Hepatocyte (in vitro differentiated cells): ENCODE results near the gene SLC6A20. TPM values are rescaled to one million over a fixed set of nuclear protein-coding genes. Genes with fewer than 3 reads are reported as not detected.

Experiments used
- DNase-seq: peaks from one replicate; pipeline ENCODE4 v3.0.0-alpha.2; 2016; ENCODE audit warnings: low spot score
- H2AFZ ChIP-seq: fragments of 200-600 bp; sonication (generic); 2 replicates; pipeline ENCODE4 v1.6.0; 2016; ENCODE audit warnings: antibody characterized with exemption, mild to moderate bottlenecking
- H3K27ac ChIP-seq: fragments of 200-600 bp; sonication (generic); 2 replicates; pipeline ENCODE4 v1.5.1; 2016; ENCODE audit warnings: mild to moderate bottlenecking
- H3K27me3 ChIP-seq: fragments of 200-600 bp; sonication (generic); 2 replicates; pipeline ENCODE4 v1.6.1; 2016
- H3K36me3 ChIP-seq: fragments of 200-600 bp; sonication (generic); replicated peaks from 2 replicates; pipeline ENCODE4 v1.5.1; 2016; ENCODE audit warnings: low read depth; ENCODE audit not compliant: insufficient read depth
- H3K4me1 ChIP-seq: fragments of 200-600 bp; sonication (generic); 2 replicates; pipeline ENCODE4 v1.5.1; 2016; ENCODE audit warnings: mild to moderate bottlenecking, moderate library complexity; ENCODE audit not compliant: insufficient read depth
- H3K4me2 ChIP-seq: fragments of 200-600 bp; sonication (generic); 2 replicates; pipeline ENCODE4 v1.6.0; 2016
- H3K4me3 ChIP-seq: fragments of 200-600 bp; sonication (generic); 2 replicates; pipeline ENCODE4 v1.5.1; 2016; ENCODE audit warnings: mild to moderate bottlenecking
- H3K79me2 ChIP-seq: fragments of 200-600 bp; sonication (generic); 2 replicates; pipeline ENCODE4 v1.6.0; 2017; ENCODE audit warnings: mild to moderate bottlenecking
- H3K9me2 ChIP-seq: fragments of 200-600 bp; sonication (generic); replicated peaks from 2 replicates; pipeline ENCODE4 v1.6.0; 2017; ENCODE audit warnings: mild to moderate bottlenecking; ENCODE audit not compliant: insufficient read depth
- H3K9me3 ChIP-seq: fragments of 200-600 bp; sonication (generic); 2 replicates; pipeline ENCODE4 v1.5.1; 2016; ENCODE audit warnings: low read depth, mild to moderate bottlenecking
- H4K20me1 ChIP-seq: fragments of 200-600 bp; sonication (generic); 2 replicates; pipeline ENCODE4 v1.6.0; 2016; ENCODE audit warnings: mild to moderate bottlenecking; ENCODE audit not compliant: insufficient read depth, poor library complexity, severe bottlenecking
- EZH2 ChIP-seq: fragments of 200-600 bp; sonication (generic); IDR thresholded peaks from 2 replicates; pipeline ENCODE4 v1.6.1; 2016; ENCODE audit warnings: antibody characterized with exemption, mild to moderate bottlenecking, borderline replicate concordance
- EZH2phosphoT487 ChIP-seq: fragments of 200-600 bp; sonication (generic); IDR thresholded peaks from one replicate; pipeline ENCODE4 v1.6.1; 2018; ENCODE audit warnings: antibody characterized with exemption, mild to moderate bottlenecking, low read depth, moderate library complexity; ENCODE audit not compliant: unreplicated experiment, severe bottlenecking
- WGBS: methylation state at CpG from one replicate; pipeline ENCODE4 v1.1.6; 2016; ENCODE audit warnings: low lambda C conversion rate; ENCODE audit errors: missing lambda C conversion rate; 5-methylcytosine and 5-hydroxymethylcytosine counted together
- polyA plus RNA-seq: library from polyadenylated mRNA; unstranded; fragments of >200 nt; fragmentation: Nextera tagmentation; extraction: Ambion mirVana; gene quantifications from 2 replicates; pipeline ENCODE4 v1.2.1, GENCODE V29; 2016
- total RNA-seq: library from RNA; depleted of rRNA; stranded (reverse); fragments of >200 nt; gene quantifications from 2 replicates; pipeline ENCODE4 v1.2.3, GENCODE V29; 2014
- TF ChIP-seq, protein P1 (sequence below): fragments of 200-600 bp; sonication (generic); IDR thresholded peaks from 2 replicates; pipeline ENCODE4 v1.5.1; 2016; ENCODE audit warnings: antibody characterized with exemption, mild to moderate bottlenecking; ENCODE audit not compliant: poor library complexity

SLC6A20 gene
- total and polyA plus RNA-seq, 2 experiments from 2014 or later = 5.7 to 9.6 TPM

DNA sequence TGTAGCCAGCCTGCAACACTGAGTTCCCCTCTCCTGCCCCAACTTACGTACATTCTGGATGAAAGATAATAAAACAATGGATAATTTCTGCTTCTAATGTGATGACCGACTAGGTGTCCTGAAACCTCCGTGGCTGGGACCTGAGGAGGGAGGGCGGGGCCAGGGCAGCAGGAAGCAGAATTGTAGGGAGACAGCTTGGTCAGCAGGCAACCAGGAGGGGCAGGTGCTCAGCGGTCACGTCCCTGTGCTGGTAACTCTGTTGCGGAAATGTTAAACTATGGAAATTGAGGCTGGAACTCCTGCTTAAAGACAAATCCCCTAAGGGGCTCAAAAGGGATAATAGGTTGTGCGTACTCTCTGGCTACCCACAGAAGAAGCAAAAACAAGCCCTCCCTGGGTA lies 30.4 kb downstream of the SLC6A20 start:
- Histone ChIP-seq H3K9me2 (no peaks in the 10 kb centered on the region), H3K4me3 (no peak overlapping the region), H2AFZ (no peak overlapping the region), H3K79me2 (no peaks in the 10 kb centered on the region), H4K20me1 (no peaks in the 10 kb centered on the region), H3K36me3 (no peaks in the 10 kb centered on the region), H3K9me3 (no peaks in the 10 kb centered on the region), H3K27ac (no peak overlapping the region), H3K4me2 (no peak overlapping the region), H3K4me1 (no peaks in the 10 kb centered on the region), H3K27me3 (no peaks in the 10 kb centered on the region)
- no peak for TF ChIP-seq EZH2phosphoT487
- no peak for TF ChIP-seq EZH2
- TF ChIP-seq, protein P1, sequence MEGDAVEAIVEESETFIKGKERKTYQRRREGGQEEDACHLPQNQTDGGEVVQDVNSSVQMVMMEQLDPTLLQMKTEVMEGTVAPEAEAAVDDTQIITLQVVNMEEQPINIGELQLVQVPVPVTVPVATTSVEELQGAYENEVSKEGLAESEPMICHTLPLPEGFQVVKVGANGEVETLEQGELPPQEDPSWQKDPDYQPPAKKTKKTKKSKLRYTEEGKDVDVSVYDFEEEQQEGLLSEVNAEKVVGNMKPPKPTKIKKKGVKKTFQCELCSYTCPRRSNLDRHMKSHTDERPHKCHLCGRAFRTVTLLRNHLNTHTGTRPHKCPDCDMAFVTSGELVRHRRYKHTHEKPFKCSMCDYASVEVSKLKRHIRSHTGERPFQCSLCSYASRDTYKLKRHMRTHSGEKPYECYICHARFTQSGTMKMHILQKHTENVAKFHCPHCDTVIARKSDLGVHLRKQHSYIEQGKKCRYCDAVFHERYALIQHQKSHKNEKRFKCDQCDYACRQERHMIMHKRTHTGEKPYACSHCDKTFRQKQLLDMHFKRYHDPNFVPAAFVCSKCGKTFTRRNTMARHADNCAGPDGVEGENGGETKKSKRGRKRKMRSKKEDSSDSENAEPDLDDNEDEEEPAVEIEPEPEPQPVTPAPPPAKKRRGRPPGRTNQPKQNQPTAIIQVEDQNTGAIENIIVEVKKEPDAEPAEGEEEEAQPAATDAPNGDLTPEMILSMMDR = no peak
- 69% methylated on average over 8 of the region's 8 CpGs for WGBS
- DNase-seq = no peak

DNA sequence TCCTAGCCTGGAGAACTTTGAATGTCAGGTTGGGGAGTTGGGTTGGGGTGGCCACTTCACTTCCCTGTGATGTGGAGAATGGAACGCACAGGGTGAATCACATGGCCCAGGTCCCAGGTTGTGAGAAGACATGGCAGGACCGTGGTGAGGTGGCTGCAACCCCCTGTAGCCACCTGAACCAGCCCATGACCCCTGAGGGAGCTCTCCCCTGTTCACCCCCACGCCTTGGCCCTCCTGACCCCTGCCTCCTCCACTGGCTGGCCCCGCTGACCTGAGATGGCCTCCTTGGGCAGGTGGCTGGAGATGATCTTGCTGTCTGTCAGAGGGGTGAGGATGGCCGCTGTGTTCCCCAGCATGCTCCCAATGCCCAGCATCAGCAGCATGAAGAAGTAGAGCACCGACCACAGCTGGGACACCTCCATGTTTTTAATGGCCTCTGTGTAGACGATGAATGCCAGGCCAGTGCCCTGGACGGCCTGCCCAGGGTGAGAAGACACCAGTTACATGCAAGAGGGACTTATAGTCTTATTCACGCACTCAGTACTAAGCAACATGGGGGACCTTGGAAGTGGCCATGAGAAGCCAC lies 31.0 kb downstream of the SLC6A20 start:
- WGBS = 96% methylated on average over 9 of the region's 9 CpGs
- TF ChIP-seq EZH2phosphoT487 (no peak), EZH2 (no peak)
- TF ChIP-seq, protein P1 = no peak
- Histone ChIP-seq H3K27me3 (no peaks in the 10 kb centered on the region), H3K36me3 (no peaks in the 10 kb centered on the region), H3K9me3 (no peaks in the 10 kb centered on the region), H3K4me2 (no peak overlapping the region), H3K79me2 (no peaks in the 10 kb centered on the region), H3K9me2 (no peaks in the 10 kb centered on the region), H3K4me3 (no peak overlapping the region), H4K20me1 (no peaks in the 10 kb centered on the region), H3K27ac (no peak overlapping the region), H2AFZ (no peak overlapping the region), H3K4me1 (no peaks in the 10 kb centered on the region)
- DNase-seq = no peak

DNA sequence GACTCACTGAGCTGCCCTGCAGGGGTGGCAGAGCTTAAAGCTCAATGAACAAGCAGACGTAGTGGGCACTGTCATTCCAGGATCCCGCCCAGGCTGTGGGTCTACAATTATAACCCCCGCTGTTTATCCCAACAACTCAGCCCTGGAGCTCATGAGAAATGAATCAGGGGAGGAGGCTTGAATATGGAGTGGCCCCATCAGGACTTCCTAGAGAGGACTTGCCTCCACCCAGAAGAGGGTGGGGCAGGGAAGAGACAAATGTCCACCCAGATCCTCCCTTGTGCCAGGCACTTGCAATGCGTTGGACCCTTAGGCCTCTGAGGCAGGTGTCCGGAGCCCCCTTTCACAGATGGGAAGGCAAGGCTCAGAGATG lies 33.0 kb downstream of the SLC6A20 start:
- H3K36me3 ChIP-seq = no peaks in the 10 kb centered on the region
- H4K20me1 ChIP-seq = no peaks in the 10 kb centered on the region
- 92% methylated on average over 5 of the region's 5 CpGs for whole genome bisulfite sequencing
- H3K4me2 ChIP-seq = no peak overlapping the region
- no peaks in the 10 kb centered on the region for H3K79me2 ChIP-seq
- H3K9me3 ChIP-seq = no peaks in the 10 kb centered on the region
- no peaks in the 10 kb centered on the region for H3K4me1 ChIP-seq
- H3K27ac ChIP-seq = no peak overlapping the region
- DNase-seq = no peak
- TF ChIP-seq, protein P1 = no peak
- TF ChIP-seq EZH2phosphoT487 (no peak), EZH2 (no peak)
- H3K9me2 ChIP-seq = no peaks in the 10 kb centered on the region
- no peak overlapping the region for H3K4me3 ChIP-seq
- no peaks in the 10 kb centered on the region for H3K27me3 ChIP-seq
- H2AFZ ChIP-seq = no peak overlapping the region
